HCEC 1CT (cell line): ENCODE results near the gene SAP30BP.
A peak's percentile ranks its signal among the peaks of the same experiment; 100 is the strongest.

Experiments
- DNase-seq: peaks from one replicate; pipeline ENCODE4 v3.0.0-alpha.2; 2017

Gene SAP30BP

GRCh38 chr17:75652341-75652740, 14.8 kb upstream of the SAP30BP start:
- DNase-seq = no peak

- peak; percentile 18 for DNase-seq
These were observed 14.1 kb upstream of the SAP30BP start for GRCh38 chr17:75652934-75653549.

- DNase-seq = no peak
These were observed 13.0 kb upstream of the SAP30BP start for GRCh38 chr17:75654176-75654575.

- DNase-seq = no peak
These were observed 8.9 kb upstream of the SAP30BP start for GRCh38 chr17:75658237-75658636.

- DNase-seq = no peak
These were observed 5.6 kb upstream of the SAP30BP start for GRCh38 chr17:75661531-75661930.

- DNase-seq = no peak
These were observed 4.6 kb upstream of the SAP30BP start for GRCh38 chr17:75662511-75662910.

GRCh38 chr17:75664099-75664549, 3.0 kb upstream of the SAP30BP start:
- no peak for DNase-seq

- no peak for DNase-seq
These were observed 1.2 kb upstream of the SAP30BP start for GRCh38 chr17:75665981-75666380.

GRCh38 chr17:75667825-75668224, 687 bp downstream of the SAP30BP start:
- no peak for DNase-seq

GRCh38 chr17:75668489-75668888, 1.4 kb downstream of the SAP30BP start:
- no peak for DNase-seq

- DNase-seq = no peak
These were observed 3.7 kb downstream of the SAP30BP start for GRCh38 chr17:75670868-75671267.

- no peak for DNase-seq
These were observed 4.9 kb downstream of the SAP30BP start for GRCh38 chr17:75672011-75672410.

- DNase-seq = no peak
These were observed 6.3 kb downstream of the SAP30BP start for GRCh38 chr17:75673487-75673886.

- DNase-seq = no peak
These were observed 9.3 kb downstream of the SAP30BP start for GRCh38 chr17:75676461-75676860.

- no peak for DNase-seq
These were observed 12.6 kb downstream of the SAP30BP start for GRCh38 chr17:75679706-75680211.

GRCh38 chr17:75680431-75680830, 13.3 kb downstream of the SAP30BP start:
- no peak for DNase-seq

GRCh38 chr17:75681289-75681688, 14.2 kb downstream of the SAP30BP start:
- no peak for DNase-seq

GRCh38 chr17:75683583-75683982, 16.4 kb downstream of the SAP30BP start:
- peak; percentile 78 for DNase-seq

GRCh38 chr17:75684249-75684648, 17.1 kb downstream of the SAP30BP start:
- peak; percentile 35 for DNase-seq

GRCh38 chr17:75684924-75685323, 17.8 kb downstream of the SAP30BP start:
- no peak for DNase-seq

GRCh38 chr17:75685499-75685898, 18.4 kb downstream of the SAP30BP start:
- DNase-seq = no peak

- no peak for DNase-seq
These were observed 21.2 kb downstream of the SAP30BP start for GRCh38 chr17:75688209-75688825.

- no peak for DNase-seq
These were observed 22.3 kb downstream of the SAP30BP start for GRCh38 chr17:75689441-75689873.

- peak; percentile 36 for DNase-seq
These were observed 24.2 kb downstream of the SAP30BP start for GRCh38 chr17:75691371-75691791.
